ENCODE data around the gene GMPR2. TPM values are rescaled to one million over a fixed set of nuclear protein-coding genes. Genes with fewer than 3 reads are reported as not detected.
"Not testable (repeated sequence)": the region's sequence is repeated elsewhere in the genome, so short reads cannot be mapped to it uniquely, and the experiment has no call there.

Gene GMPR2
- polyA plus RNA-seq, 12 donors, result 39.8 to 82.9 (median 54.4) TPM; not detected in 1

DNA sequence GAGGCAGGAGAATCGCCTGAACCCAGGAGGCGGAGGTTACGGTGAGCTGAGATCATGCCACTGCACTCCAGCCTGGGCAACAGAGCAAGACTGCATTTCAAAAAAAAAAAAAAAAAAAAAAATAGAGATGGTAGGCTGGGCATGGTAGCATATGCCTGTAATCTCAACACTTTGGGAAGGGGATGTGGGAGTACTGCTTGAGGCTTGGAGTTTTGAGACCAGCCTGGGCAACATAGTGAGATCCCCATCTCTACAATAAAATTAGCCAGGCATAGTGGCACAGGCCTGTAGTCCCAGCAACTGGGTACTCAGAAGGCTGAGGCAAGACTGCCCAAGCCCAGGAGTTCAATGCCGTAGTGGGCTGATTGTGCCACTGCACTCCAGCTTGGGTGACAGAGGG is 9.7 kb upstream of the GMPR2 start:
- not testable (repeated sequence) for DNase-seq

DNA sequence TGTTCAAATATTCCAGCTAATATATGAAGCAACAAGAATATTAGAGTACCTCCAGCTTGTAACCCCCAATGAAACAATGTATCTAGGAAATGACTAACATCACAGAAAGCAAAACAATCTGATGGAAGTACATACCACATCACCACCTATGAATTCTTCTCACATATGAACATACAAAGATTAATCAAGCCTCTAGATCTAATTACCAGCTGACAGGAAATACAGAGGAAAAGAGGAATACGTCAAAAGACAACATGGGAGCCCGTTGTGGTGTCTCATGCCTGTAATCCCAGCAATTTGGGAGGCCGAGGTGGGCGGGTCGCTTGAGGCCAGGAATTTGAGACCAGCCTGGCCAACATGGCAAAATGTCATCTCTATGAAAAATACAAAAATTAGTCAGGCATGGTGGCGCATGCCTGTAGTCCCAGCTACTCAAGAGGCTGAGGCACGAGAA is 8.1 kb upstream of the GMPR2 start:
- DNase-seq, result no peak

DNA sequence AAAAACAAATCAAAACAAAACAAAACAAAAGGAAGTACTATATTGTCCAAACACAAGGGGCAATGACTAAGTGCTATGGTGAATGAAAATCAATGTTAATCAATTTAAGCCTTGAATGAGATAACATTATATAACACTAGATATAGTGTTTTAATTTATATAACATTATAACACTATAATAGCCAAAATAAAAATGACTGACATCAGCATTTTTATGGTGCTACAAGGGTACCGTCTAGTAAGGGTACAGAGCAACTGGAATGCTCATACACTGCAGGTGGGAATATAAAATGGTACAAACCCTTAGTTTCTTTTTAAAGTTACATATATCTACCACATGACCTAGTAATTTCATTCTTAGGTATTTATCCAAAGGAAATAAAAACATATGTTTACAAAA is 6.3 kb upstream of the GMPR2 start:
- DNase-seq, result no peak

DNA sequence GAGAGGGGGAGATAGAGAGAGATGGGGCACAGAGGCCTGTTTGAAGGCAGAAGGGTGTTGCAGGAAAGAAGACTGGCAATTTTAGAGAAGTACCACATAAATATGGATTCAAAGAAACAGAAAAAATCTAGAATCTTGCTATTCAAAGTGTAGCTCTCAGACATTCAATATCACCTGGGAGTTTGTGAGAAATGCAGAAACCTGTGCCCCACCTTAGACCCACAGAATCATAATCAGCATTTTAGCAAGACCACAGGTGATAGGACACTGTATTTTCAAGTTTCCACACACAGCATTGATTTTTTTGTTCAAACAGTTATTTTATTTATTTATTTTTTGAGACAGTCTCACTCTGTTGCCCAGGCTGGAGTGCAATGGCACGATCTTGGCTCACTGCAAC is 3.8 kb upstream of the GMPR2 start:
- no peak for DNase-seq

DNA sequence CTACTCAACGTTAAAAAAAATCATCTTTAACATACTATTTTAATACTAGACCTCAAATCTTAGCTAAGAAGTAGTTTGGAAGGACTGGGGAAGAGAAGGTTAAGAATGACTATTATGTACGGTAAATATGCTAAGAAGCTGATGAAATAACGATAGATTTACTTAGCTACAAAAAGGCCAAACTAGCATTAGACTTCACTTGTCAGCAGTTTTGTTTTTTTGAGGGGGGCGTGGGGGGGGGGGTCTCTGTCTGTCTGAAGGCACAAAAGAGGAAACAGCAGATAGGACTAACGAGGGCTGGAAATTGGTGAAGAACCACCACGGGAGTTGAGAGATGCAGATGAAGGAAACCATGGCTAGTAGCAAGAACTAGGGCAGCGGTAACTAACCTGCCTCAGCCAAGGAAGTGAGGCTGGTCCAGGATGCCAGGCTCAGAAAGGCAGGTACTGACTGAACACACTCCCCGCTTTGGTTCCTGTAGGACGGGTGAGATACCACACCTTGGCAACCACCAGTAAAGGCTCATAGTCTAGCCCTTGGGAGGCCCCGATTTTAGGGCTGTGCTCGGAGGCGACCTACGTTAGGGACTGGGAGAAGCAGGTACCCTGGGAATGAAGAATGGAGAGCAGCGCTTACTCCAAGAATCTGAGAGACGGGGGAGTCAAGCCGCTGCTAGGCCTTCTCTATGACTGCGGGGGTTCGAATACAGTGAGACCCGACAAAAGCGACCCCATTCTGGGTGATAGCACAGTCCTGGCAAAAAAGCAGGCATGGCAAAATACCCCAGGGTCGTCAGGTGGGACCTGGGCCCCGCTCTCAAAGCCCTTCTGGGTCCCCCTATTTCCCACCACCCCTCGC is 1.2 kb upstream of the GMPR2 start:
- DNase-seq, result no peak

DNA sequence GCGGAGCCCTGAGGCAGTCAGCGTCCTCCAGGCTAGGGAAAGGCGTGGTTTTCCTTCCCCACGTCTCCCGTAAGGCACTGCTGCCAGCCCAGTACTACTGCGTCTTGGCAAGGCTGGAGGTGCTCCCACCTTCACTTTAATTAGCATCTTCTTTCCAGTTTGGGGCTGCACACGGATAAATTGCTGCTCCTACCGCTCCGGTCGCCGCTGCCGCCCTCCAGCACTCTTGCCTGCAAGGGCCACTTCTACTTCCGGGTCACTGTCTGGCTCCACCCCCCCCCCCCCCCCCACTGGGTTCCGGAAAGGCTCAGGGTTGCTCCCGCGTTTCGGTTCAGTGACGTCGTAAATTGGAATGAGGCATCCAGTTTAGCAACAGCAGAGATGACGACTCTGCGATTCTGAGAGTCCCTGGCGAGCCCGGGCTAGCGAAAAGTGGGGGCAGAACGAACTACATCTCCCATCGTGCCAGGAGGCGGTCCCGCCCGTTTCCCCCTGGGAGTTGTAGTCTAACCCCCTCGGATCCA is 546 bp upstream of the GMPR2 start, which contains the start of gene NEDD8:
TSS of gene NEDD8 (minus strand) at position 247 of the 524 bp plus-strand sequence. CDS start at position 147, 100 bp downstream.
- DNase-seq, result peak; percentile 92

DNA sequence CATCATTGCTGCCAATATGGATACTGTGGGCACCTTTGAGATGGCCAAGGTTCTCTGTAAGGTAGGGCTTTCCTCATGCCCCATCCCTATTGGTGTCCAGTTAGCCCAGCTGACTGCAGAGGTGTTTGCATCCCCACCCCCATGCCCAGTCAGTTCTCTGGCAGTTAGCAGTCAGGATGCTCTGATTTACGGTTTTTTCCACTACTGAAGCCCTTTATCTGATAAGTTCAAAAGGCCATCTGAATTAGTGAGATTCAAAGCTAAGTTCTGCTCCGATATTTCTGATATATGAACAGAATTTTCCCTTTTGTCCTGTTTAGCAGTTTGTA is 773 bp downstream of the GMPR2 start:
- DNase-seq, result no peak

DNA sequence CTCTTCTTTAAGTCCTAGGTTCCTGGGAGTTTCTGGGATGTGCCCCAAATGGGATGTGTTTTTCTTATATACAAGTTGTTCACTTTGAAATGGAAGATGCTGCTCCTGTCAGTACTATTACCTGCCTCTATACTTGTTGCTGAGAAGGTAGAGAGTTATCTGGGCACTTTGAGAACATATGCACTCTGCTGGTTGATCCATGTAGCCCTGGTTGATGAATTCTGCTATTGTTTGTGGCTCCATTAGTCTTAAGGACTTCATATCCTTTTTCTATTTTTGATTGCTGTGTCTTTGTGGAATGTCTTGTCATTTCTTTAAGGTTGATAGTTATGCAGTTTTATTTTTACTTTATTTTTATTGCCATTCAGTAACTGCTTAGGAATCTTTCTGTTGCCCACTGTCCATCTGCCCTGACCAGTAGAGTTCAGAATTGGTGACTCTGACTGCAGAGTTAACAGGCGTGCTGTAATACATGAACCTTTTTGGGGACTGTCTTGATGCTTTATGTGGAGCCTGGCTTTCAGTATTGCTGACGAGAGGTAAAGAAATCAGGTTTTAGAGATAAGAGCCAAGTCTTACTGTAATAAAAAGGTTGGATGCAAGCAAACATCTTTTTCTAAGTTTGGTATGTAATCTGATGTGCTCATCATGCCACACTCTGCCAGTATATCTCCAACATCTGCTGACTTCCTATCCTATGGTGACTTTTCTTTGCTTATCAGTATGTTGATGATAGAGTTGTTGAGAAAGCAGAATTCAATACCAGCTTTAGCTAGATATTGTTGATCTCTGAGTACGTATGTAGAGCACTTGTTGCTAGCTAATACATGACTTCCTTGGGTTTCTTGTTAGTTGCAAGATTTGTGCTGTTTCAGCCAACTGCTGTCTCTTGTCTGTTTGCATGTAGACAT is 1.6 kb downstream of the GMPR2 start:
- no peak for DNase-seq

DNA sequence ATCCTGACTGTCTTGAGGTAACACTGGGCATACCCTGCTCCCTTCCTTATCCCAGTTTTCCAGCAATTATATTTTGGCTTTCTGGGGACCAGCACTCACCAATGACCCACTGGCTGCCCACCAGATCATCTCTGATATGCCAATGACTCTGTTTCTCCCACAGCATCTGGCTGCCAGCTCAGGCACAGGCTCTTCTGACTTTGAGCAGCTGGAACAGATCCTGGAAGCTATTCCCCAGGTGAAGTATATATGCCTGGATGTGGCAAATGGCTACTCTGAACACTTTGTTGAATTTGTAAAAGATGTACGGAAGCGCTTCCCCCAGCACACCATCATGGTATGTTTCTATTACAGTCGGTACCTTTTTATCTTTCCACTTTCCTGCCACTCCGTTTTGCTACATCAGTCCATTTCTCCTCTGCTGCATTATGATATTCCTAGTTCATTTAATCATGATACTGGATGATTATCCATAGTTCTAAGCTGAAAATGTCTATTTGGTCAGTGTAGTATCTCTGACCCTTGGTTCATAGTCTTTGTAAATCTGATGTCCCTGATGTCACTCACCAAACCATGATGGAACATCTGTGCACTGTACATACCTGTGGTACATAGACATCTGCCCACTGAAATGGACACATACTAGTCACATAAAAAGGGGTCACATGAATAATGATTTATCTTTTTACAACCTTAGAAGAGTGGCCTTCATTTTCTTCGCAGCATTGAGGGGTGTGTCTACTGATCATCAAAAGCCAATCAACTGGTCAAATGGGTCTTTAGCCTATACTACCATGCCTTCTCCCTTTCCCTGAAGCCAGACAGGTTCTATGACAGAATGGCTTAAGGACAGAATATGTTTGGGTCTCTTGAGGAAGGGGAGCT is 3.3 kb downstream of the GMPR2 start:
- DNase-seq, result no peak

DNA sequence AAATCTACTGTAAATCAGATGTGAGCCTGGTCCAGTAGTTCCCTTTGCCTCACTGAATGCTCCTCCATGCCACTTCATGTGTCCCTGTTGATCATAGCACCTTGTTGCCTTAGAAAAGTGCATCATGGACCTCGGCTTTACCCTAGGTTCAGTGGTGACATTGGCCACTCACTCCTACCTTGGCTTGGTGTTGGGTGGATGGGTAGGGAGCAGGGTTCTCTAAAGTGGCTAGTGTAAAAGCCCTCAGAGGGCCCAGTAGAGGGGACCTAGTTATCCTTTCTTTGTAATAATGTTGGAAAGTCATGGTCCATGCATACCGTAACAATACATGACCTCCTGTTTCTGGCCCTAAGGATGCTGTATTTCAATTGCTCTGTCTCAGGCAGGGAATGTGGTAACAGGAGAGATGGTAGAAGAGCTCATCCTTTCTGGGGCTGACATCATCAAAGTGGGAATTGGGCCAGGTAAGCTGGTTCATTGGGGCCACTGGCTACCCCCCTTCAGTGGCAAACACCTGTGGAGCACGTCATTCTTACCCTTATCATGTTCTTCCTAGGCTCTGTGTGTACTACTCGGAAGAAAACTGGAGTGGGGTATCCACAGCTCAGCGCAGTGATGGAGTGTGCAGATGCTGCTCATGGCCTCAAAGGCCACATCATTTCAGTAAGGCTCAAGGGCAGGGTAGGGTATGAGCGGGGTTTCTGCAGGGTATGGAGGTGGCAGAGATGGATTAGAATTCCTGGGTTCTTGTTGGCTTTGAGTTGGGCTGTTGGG is 4.1 kb downstream of the GMPR2 start:
- no peak for DNase-seq

DNA sequence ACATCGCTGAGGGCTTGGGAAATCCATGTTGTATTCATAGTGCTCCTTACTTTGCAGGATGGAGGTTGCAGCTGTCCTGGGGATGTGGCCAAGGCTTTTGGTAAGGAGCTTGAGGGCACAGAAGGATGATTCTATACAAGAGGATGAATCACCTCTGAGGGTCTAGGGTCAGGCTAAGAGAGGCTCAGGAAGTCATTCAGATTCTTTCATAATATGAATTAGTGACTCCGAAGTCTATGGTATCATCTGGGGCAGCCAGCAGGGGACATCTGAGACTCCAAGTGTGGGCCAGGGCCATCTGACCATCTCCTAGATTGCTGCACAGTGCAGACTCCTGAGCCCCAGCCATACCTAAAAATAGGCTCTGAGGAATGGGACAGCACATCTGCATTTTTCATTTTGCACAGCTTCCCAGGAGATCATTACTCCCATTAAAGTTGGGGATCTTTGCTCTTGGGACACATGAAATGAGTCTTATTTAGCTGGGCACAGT is 4.8 kb downstream of the GMPR2 start:
- DNase-seq, result no peak

DNA sequence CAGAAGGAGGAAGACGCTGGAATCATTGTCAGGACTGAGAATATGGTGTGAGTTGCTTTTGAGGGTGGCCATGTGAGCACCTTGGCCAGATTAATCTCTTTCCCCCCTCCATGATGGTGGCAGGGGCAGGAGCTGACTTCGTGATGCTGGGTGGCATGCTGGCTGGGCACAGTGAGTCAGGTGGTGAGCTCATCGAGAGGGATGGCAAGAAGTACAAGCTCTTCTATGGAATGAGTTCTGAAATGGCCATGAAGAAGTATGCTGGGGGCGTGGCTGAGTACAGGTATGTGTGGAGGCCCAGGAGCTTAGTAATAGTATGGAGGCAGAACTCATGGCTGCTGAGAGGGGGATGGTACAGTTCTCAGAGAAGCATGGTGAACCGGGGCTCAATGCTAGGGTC is 5.4 kb downstream of the GMPR2 start:
- DNase-seq, result no peak

DNA sequence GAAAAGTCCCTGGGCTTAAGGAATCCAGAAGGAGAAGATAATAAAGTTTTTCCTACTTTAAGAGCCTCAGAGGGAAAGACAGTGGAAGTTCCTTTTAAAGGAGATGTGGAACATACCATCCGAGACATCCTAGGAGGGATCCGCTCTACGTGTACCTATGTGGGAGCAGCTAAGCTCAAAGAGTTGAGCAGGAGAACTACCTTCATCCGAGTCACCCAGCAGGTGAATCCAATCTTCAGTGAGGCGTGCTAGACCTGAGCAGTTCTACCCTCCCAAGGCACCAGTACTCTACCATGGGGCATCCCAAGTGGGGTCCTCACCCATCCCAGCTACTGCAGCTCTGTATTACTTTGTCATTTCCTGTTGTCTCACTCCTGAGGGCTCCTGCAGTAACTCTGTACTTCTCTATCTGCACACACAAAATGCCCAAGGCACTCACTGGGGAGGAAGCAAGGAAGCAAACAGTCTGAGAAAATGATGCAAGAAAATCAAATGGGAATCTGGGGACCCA is 5.9 kb downstream of the GMPR2 start:
- DNase-seq, result no peak

DNA sequence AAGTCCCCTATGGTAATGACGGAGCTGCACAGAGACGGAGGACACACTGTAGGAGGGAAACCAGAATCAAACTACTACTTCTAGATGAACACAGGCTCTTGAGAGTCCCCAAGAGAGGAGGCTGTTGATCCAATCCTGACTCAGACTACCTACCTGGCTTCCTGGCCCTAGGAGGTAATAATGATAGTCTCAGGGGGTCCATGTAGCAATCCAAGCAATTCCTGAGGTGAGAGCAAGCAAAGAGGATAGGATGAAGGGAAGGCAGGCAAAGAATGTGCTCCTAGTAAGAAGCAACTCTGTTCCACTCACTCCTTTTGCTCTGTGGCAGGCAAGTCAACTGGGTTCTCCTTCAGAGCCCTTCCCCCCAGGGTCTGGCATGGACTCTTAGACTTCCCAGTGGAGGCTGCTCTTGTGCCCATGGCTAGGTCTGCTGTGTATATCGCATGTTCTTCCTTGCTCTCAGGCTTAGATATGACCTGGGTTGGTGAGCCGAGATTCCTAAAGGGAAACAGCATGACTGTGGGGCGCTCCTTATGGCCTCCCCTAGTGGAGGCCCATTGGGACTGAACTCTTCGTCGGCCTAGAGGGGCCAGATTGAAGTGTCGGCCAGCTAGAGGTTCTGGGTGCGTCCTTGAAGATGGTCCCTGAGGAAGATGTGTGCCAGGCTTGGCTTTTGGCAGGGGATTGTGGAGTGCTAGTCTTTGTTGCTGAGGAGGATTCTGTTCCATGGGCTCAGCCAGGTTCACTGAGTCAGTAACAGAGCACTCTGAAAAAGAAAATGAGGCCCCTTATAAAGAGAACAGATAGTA is 7.6 kb downstream of the GMPR2 start:
- no peak for DNase-seq

DNA sequence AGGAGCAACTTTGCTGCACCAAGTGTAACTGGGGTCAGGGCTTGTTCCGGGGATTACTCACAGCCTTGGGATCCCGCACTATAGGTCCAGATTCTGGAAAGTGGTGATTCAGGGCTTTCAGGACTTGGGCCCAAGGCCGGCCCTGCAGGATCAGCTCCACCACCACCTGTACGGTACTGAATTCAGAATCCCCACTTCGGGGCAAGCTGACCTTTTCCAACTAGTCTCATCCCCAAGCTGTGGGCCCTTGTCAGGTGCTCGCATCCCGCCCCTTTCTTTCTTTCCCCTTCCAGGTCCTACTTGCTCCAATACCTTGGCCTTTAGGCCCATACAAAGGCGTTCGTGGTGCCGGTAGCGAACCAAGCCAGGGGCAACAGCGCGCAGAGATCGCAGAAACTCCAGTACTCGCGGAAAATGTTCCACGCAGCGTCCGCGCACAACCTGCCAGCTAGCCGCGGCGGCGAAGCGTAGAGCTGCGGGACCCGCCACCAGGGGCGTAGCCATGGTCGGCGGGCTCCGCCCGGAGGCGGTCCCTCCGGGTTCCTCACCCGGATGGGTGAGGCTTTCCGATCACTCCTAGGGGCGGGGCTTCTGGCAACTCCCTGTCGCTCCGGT is 9.2 kb downstream of the GMPR2 start:
- DNase-seq, result no peak

DNA sequence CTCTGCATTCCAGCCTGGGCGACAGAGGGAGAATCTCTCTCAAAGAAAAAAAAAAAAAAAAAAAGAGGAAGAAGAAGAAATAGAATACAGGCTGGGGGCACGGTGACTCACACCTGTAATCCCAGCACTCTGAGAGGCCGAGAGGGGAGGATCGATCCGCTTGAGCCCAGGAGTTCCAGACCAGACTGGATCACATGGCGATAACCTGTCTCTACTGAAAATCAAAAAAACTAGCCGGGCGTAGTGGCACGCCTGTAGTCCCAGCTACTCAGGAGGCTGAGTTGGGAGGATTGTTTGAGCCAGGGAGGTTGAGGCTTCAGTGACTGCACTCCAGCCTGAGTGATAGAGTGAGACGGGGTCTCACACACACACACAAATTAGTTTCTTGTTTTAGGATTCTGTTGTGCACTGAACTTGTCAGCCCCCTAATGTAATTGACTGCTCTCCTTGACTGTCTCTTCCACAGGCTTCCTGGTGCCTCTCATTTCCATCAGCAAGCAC is 10.7 kb downstream of the GMPR2 start:
- no peak for DNase-seq

DNA sequence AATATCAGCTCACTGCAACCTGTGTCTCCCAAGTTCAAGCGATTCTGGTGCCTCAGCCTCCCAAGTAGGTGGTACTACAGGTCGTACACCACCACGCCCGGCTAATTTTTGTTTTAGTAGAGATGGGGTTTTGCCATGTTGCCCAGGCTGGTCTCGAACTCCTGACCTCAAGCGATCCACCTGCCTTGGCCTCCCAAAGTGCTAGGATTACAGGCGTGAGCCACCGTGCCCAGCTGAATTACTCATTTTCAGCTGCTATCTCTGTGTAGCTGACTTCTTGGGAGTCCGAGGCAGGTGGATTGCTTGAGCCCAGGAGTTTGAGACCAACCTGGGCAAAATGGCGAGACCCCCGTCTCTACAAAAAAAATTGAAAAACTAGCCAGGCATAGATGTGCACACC is 12.6 kb downstream of the GMPR2 start:
- not testable (repeated sequence) for DNase-seq

DNA sequence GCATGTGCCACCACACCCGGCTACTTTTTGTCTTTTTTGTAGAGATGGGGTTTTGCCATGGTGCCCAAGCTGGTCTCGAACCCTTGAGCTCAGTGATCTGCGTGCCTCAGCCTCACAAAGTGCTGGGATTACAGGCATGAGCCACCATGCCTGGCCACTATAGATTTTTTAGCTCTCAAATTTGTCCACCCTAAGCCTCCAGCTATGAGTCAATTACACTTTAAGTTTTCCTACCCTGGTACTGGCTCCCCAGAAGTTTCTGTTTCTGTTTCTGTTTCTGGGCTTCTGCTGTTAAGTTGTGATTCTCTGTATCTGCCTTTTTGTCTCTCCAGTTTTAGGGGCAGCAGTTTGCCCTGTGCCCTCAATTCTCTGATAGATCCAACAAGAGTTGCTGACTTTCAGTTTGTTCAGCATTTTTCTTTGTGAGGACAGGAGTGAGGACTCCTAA is 14.1 kb downstream of the GMPR2 start:
- DNase-seq, result no peak

DNA sequence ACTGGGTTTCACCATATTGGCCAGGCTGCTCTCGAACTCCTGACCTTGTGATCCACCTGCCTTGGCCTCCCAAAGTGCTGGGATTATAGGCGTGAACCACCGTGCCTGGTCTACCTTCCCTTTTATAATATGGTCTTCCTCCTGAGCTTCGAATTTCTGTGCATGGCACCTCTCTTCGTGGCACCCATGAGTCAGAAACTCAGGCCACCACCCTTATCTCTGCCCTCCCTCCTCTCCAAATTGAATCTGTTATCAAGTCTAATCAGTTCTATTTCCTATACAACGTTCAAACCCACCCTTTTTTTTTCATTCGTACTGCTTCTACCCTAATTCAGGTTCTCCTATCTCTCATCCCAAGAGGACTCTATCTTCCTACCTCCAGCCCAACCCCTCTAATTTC is 14.7 kb downstream of the GMPR2 start:
- no peak for DNase-seq
